Endothelial cell of umbilical vein (primary cell): ENCODE data around the gene ATP2B2.

Experiments
- CTCF ChIP-seq, 2 donors: IDR thresholded peaks; 1 replicate in 1 of 2; 2 replicates in 1 of 2; pipeline ENCODE4 v1.5.1; 2011; ENCODE audit warnings: low read length in 2 of 2, mild to moderate bottlenecking in 2 of 2, moderate library complexity in 2 of 2, control low read depth in 1 of 2, inconsistent platforms in 1 of 2, low read depth in 1 of 2; ENCODE audit not compliant: insufficient read depth in 1 of 2; ENCODE audit errors: extremely low read depth in 1 of 2
- EZH2 ChIP-seq: IDR thresholded peaks from 2 replicates; pipeline ENCODE4 v1.6.1; 2012; ENCODE audit warnings: borderline replicate concordance, low read depth, mild to moderate bottlenecking, moderate library complexity, low read length, inconsistent platforms; ENCODE audit not compliant: severe bottlenecking
- GATA2 ChIP-seq: IDR thresholded peaks from 2 replicates; pipeline ENCODE4 v1.7.0; 2011; ENCODE audit warnings: low read depth, mild to moderate bottlenecking, moderate library complexity, mixed read lengths, low read length; ENCODE audit not compliant: insufficient read length, insufficient read depth
- MAX ChIP-seq: IDR thresholded peaks from 2 replicates; pipeline ENCODE4 v1.6.1; 2011; ENCODE audit not compliant: insufficient read depth, insufficient read length
- MYC ChIP-seq: IDR thresholded peaks from one replicate; pipeline ENCODE4 v1.6.1; 2011; ENCODE audit warnings: mild to moderate bottlenecking, low read depth, low read length
- POLR2A ChIP-seq: IDR thresholded peaks from 2 replicates; pipeline ENCODE4 v1.6.1; 2012; ENCODE audit warnings: low read depth, mild to moderate bottlenecking, control low read depth, low read length
- POLR2AphosphoS5 ChIP-seq: IDR thresholded peaks from 2 replicates; pipeline ENCODE4 v1.6.1; 2012; ENCODE audit warnings: low read depth, mild to moderate bottlenecking, control low read depth, low read length, moderate library complexity; ENCODE audit not compliant: insufficient read depth

- TF ChIP-seq CTCF (IDR thresholded peaks at IDR 0.05; ENCODE audit: extremely low read depth in 1 of 2, insufficient read depth in 1 of 2, low read depth in 1 of 2, low read length in 2 of 2) (no peak), MAX (no peak), POLR2A (no peak), GATA2 (no peak), EZH2 (no peak), POLR2AphosphoS5 (no peak), MYC (no peak)
Observed at GRCh38 chr3:10470120-10471053, 35.0 kb downstream of the ATP2B2 start.
